GM08714 (cell line): Measurements from ENCODE around the gene ACD.
"Not testable (repeated sequence)": the region's sequence is repeated elsewhere in the genome, so short reads cannot be mapped to it uniquely, and the experiment has no call there.

Experiments used
- H3K4me3 ChIP-seq: fragments of 200-500 bp; sonication (Bioruptor generic); 2 replicates; pipeline ENCODE4 v1.5.1; 2014; ENCODE audit warnings: mild to moderate bottlenecking, low read length, inconsistent platforms
- ZNF274 ChIP-seq: IDR thresholded peaks from 2 replicates; pipeline ENCODE4 v1.6.1; 2012; ENCODE audit warnings: mild to moderate bottlenecking, low read depth, low read length

The ACD gene

DNA sequence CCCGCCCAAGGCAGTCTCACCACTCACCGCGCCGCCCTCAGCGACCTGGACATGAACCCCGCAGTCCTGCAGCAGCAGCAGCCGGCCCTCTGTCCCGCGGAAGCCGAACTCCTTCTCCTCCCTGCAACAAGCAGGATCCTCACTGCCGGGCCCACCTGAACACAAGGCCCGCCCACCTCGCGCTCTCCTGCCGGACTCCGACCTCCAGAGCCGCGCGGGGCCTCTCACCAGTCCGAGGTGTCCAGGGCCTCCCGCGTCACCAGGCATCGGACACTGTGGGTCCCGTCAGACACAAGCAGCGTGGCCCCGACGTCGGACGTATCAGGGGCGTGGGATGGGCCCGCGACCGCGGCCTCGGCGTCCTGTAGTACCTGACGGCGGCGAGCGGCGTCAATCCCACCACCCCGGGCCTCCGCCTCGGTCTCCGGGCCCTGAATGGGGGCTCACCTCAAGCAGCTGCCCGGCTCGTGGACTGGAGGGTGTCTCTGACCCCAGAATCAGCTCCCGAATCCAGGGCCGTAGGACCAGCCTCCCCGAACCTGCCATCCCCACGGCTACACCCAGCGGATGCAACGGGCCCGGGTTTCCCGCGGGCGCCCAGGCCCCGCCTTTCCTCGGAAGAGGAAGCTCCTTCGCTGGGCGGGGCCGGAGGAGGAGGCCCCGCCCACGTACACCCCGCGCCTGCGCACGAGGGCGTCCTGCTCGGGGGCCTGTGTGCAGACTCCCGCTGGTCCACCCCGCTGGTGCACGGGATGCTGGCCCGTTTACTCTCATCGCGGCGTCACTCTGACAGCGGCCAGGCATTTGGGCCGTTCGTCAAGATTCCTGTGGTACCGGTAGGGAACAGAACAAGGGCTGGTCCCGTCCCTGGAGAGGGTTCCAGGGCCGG is at the start of gene ACD:
TSS of gene ACD (minus strand) at position 586 of the 889 bp plus-strand sequence. CDS start at position 546, 40 bp downstream.
- peak within 1 kb of the TSS; percentile 64 for H3K4me3 ChIP-seq
- TF ChIP-seq ZNF274: no peak

DNA sequence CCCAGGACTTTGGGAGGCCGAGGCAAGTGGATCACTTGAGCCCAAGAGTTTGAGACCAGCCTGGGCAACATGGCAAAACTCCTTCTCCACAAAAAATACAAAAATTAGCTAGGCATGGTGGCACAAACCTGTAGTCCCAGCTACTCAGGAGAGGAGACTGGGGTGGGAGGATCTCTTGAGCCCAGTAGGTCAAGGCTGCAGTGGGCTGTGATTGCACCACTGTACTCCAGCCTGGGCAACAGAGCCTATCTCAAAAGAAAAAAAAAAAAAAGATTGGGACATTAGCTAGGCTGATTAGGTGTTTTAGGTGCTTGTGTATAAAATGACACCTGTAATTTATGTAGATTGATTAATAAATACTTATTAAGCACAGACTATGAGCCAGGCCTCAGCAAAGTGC is 49.0 kb upstream of the ACD start:
- no peak overlapping the region for H3K4me3 ChIP-seq
- TF ChIP-seq ZNF274: no peak

DNA sequence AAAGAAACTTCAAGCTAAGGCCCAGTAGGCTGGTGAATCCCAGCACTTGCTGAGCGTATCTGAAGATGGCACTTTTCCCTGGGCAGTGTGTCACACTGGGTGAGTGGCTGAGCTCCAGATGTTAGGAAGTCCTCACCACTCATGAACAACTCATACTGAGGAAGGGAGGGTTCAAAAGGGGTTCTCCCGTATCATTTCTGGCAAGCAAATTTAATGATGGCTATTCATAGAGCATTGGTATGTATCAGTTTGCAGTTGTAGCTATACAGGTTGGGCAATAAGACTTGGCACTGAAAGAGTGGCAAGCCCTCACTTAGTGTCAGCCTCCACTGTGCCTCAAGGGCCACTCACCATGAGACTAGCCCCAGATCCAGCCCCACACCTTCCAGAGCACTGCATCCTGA is 48.3 kb upstream of the ACD start:
- no peak overlapping the region for H3K4me3 ChIP-seq
- no peak for TF ChIP-seq ZNF274

DNA sequence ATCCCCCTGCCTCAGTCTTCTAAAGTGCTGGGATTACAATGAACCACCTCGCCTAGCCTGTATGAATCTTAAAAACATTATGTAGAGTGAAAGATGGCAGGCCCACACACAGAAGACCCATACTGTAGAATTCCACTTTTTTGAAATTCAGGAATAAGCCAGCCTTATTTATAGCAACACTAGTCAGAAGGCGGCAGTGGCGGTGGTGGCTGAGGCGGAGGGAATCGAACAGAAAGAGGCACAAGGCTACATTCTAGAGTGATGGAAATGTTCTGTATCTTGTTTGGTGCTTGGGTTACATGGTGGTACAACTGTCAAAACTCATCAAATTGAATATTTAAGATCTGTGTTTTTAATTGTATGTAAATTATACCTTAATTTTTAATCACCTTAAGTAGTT is 47.7 kb upstream of the ACD start:
- no peak for TF ChIP-seq ZNF274
- no peak overlapping the region for H3K4me3 ChIP-seq

DNA sequence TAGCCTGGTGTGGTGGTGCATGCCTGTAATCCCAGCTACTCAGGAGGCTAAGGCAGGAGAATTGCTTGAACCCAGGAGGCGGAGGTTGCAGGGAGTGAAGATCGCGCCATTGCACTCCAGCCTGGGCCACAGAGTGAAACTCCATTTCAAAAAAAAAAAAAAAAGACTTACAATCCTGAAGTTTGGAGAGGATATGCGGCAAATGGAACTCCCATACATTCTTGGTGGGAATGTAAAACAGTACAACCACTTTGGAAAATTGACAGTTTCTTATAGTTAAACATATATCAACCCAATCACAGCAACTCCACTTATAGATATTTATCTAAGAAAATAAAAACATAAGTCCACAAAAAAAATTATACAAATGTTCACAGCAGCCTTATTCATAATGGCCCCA is 47.1 kb upstream of the ACD start:
- no peak for TF ChIP-seq ZNF274
- no peak overlapping the region for H3K4me3 ChIP-seq

DNA sequence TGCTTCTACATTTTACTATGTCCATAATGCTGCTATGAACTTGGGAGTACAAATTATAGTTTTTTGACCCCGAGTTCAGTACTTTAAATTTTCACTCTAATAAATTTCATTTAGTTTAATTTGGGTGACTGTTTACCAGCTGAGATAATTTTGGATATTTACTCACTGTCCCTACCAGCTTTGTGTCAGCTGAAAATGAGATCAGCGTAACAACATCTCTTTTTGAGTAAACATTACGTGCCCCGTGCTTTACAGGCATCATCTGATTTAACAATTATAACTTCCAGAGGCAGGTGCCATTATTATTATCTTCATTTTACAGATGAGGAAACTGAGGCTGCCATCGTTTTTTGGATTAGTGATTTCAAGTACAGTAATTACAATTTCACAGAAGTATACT is 44.0 kb upstream of the ACD start:
- no peak for TF ChIP-seq ZNF274
- H3K4me3 ChIP-seq: no peak overlapping the region

DNA sequence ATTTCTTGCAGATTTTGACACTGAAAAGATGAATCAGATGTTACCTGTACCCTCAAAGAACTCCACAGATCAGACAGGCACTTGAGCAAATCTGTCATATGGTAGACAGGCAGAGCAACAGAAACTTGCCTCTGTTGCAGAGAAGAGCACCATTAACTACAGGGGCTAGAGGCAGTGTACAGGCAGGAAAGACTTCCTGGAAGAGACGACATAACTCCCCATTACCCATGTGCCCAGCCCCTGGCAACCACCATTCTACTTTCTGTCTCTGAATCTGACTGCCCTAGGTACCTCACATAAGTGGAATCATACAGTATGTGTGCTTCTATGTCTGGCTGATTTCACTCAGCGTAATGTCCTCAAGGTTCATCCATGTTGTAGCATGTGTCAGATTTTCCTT is 43.6 kb upstream of the ACD start:
- H3K4me3 ChIP-seq: no peak overlapping the region
- TF ChIP-seq ZNF274: no peak

DNA sequence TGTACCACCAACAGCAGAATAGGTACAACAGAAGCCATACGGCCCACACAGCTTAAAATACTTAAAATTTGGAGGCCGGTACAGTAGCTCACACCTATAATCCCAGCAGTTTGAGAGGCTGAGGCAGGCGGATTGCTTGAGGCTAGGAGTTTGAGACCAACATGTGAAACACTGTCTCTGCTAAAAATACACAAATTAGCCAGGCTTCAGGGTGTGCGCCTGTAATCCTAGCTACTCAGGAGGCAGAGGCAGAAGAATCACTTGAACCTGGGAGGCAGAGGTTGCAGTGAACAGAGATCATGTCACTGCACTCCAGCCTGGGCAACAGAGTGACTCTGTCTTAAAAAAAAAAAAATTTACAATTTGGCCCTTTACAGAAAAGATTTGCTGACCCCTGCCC is 42.1 kb upstream of the ACD start:
- no peak overlapping the region for H3K4me3 ChIP-seq

DNA sequence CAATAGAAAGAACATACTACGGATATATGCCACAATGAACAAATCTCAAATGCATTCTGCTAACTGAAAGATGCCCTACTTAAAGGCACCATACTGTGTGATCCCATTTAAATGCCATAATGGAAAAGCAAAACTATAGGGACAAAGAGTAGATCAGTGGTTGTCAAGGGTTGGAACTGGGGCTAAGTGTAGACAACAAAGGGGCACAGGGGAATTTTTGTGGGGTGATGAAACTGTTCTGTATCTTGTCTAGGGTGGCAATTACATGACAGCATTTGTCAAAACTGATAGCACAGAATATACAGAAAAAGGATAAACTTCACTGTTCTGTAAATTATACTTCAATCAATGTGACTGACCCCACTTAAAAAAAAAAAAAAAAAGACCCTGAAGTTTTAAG is 41.4 kb upstream of the ACD start:
- no peak overlapping the region for H3K4me3 ChIP-seq
- TF ChIP-seq ZNF274: no peak

More for the DNA sequence above, 42.1 kb upstream of the ACD start:
- no peak for TF ChIP-seq ZNF274

DNA sequence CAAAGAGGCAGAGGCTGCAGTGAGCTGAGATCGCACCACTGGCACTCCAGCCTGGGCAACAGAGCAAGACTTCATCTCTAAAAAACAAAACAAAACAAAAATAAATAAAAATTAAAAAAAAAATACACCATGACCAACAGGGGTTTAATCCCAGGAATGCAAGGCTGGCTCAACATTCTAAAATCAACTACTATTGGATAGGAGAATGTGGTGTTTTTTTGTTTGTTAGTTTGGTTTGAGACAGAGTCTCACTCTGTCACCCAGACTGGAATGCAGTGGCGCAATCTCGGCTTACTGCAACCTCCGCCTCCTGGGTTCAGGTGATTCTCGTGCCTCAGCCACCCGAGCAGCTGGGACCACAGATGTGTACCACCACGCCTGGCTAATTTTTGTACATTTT is 39.2 kb upstream of the ACD start:
- no peak for TF ChIP-seq ZNF274

DNA sequence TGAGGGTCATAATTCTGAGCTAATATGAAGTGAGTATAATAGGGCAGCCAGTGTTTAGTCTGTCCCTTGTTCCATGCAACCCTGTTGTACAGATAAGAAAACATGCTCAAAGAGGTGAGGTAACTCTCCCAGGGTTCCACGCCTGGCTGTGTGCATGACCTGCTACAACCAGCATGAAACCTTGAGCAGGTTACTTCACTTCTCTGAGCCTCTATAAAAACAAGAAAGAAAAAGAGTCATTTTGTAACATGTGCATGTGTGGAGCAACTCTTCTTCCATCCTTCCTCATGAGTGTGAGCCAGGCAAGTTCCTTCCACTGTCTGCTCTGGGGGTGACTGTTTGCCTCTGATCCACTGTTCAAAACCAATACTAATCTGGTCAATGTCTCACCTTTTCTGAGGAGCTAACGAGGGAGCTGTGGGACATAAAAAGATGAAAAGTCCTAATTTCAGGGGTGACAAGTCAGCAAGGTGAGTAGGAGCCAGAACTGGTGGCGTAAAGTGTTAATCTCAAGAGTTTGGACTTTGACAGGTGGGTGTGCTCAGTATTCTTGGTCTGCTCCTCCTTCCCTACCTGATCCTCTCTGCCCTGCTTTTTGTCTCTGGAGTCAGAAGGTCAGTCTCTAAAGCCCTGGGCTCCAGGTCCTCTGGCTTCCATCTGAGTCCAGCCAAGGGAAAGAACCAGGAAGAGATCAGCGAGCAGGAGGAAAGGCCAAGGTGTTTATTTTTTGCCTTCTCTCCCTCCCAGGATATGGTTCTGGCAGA is 37.5 kb upstream of the ACD start:
- no peak overlapping the region for H3K4me3 ChIP-seq
- no peak for TF ChIP-seq ZNF274

More for the DNA sequence above, 39.2 kb upstream of the ACD start:
- H3K4me3 ChIP-seq: no peak overlapping the region

DNA sequence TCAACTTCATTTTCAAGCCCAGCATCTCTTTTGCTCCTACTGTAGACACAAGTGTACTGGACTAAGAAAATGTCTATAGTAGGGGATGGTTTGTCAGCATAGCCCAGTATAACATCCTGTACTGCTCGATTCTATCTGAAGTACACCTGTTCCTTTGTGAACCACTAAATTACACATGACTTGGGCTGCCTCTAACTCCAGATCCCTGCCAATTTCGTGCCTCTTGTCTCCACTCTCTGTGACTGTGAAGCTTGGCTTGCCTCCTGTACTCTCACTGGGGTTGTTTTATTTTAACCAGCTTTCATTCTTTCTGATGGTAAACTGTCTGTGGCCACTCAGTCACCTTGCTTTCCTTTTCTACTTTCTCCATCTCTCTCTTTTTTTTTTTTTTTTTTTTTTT is 34.6 kb upstream of the ACD start:
- TF ChIP-seq ZNF274: no peak
- H3K4me3 ChIP-seq: no peak overlapping the region

DNA sequence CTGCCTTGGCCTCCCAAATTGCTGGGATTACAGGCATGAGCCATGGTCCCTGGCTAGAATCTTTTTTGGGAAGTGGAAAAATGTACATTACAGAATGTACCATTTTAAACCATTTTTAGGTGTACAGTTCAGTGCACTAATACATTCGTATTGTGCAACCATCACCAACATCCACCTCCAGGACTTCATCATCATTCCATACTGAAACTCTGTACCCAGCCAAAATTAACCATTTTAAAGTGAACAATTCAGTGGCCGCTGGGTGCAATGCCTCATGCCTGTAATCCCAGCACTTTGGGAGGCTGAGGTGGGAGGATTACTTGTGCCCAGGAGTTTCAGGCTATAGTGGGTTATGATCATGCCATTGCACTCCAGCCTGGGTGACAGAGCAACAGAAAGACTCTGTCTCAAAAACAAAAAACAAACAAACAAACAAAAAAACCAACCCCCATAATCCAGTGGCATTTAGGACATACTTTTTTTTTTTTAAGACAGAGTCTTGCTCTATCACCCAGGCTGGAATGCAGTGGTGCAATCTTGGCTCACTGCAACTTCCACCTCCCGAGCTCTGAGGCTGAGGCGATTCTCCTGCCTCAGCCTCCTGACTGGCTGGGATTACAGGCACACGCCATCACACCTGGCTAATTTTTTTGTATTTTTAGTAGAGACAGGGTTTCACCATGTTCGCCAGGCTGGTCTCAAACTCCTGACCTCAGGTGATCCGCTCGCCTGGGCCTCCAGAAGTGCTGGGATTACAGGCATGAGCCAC is 33.6 kb upstream of the ACD start:
- not testable (repeated sequence) for H3K4me3 ChIP-seq

DNA sequence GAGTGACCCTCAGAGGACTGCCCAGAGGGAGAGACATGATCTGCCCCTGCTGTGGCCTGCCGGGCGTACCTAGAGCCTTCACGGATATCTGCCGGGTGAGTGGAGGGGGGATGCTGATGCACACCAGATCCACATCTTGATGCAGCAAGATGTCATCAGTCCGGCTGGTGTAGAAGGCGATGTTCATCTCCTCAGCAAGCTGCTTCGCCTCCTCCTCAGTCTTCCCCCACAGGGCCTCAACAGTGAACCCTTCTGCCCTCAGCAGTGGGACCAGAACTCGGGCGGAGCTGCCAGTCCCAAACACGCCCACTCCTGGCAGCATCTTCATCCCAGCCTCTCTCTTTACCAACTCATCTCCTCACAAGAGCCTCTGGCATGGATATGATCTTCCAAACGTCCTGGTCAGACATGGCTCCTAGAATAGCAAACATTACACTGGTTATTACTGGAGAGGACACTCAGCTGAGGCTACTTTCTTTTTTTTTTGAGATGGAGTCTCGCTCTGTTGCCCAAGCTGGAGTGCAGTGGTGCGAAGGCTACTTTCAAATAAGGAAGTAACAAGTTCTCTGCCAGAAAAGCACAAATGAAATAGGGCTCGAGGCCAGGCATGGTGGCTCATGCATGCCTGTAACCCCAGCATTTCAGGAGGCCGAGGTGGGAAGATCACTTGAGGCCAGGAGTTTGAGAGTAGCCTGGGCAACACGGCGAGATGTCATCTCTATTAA is 25.5 kb upstream of the ACD start:
- no peak for TF ChIP-seq ZNF274

More for the DNA sequence above, 25.5 kb upstream of the ACD start:
- no peak overlapping the region for H3K4me3 ChIP-seq
